Kidney epithelial cell (primary cell): Measurements from ENCODE around the gene FOXE1. TPM values are rescaled to one million over a fixed set of nuclear protein-coding genes. Genes with fewer than 3 reads are reported as not detected.

Experiments used
- DNase-seq: peaks from one replicate; pipeline ENCODE4 v3.0.0-alpha.2; 2010; ENCODE audit warnings: low read depth
- H3K27me3 ChIP-seq: 2 replicates; pipeline ENCODE4 v1.6.0; 2011; ENCODE audit warnings: low read length; ENCODE audit not compliant: control insufficient read depth, insufficient read depth
- H3K36me3 ChIP-seq: 2 replicates; pipeline ENCODE4 v1.5.1; 2011; ENCODE audit warnings: low read length; ENCODE audit not compliant: control insufficient read depth, insufficient read depth
- H3K4me3 ChIP-seq: 2 replicates; pipeline ENCODE4 v1.5.1; 2011; ENCODE audit warnings: low read depth, mild to moderate bottlenecking, control low read depth, low read length
- CTCF ChIP-seq: IDR thresholded peaks from 2 replicates; pipeline ENCODE4 v1.5.1; 2011; ENCODE audit warnings: mild to moderate bottlenecking, moderate library complexity, low read length, control low read depth, inconsistent platforms; ENCODE audit not compliant: insufficient read depth, poor library complexity, severe bottlenecking
- total RNA-seq: library from RNA; depleted of rRNA; stranded (reverse); fragments of >200 nt; gene quantifications from 2 replicates; pipeline ENCODE4 v1.2.3, GENCODE V29; 2015

FOXE1 gene
- total RNA-seq, 1 donor from 2014 or later: 0.04 TPM

- H3K36me3 ChIP-seq: no peaks in the 10 kb centered on the region
- no peak for TF ChIP-seq CTCF
- DNase-seq: peak; percentile 32
- H3K27me3 ChIP-seq: no peaks in the 10 kb centered on the region
- no peak overlapping the region for H3K4me3 ChIP-seq
Measured at GRCh38 chr9:97809666-97810344, 43.2 kb upstream of the FOXE1 start.

- no peak for TF ChIP-seq CTCF
- H3K36me3 ChIP-seq: no peaks in the 10 kb centered on the region
- H3K4me3 ChIP-seq: no peak overlapping the region
- no peak for DNase-seq
- H3K27me3 ChIP-seq: no peaks in the 10 kb centered on the region
Measured at GRCh38 chr9:97811533-97812246, 41.3 kb upstream of the FOXE1 start.

GRCh38 chr9:97812247-97812543 lies 40.8 kb upstream of the FOXE1 start:
- Histone ChIP-seq H3K27me3 (no peaks in the 10 kb centered on the region), H3K4me3 (no peak overlapping the region), H3K36me3 (no peaks in the 10 kb centered on the region)
- no peak for DNase-seq
- TF ChIP-seq CTCF: no peak

GRCh38 chr9:97813072-97813471 lies 40.0 kb upstream of the FOXE1 start:
- Histone ChIP-seq H3K4me3 (no peak overlapping the region), H3K27me3 (no peaks in the 10 kb centered on the region), H3K36me3 (no peaks in the 10 kb centered on the region)
- no peak for TF ChIP-seq CTCF
- DNase-seq: no peak

- Histone ChIP-seq H3K4me3 (no peak overlapping the region), H3K27me3 (no peaks in the 10 kb centered on the region), H3K36me3 (no peaks in the 10 kb centered on the region)
- DNase-seq: no peak
- TF ChIP-seq CTCF: no peak
Measured at GRCh38 chr9:97819735-97820134, 33.3 kb upstream of the FOXE1 start.

GRCh38 chr9:97820373-97820772 lies 32.7 kb upstream of the FOXE1 start:
- TF ChIP-seq CTCF: no peak
- Histone ChIP-seq H3K4me3 (no peak overlapping the region), H3K27me3 (no peaks in the 10 kb centered on the region), H3K36me3 (no peaks in the 10 kb centered on the region)
- no peak for DNase-seq
